ENCODE measurements around the gene ACSS2. TPM values are rescaled to one million over a fixed set of nuclear protein-coding genes. Genes with fewer than 3 reads are reported as not detected.

ACSS2 gene
- total RNA-seq, 1 donor from 2014 or later = 45.9 TPM

DNA sequence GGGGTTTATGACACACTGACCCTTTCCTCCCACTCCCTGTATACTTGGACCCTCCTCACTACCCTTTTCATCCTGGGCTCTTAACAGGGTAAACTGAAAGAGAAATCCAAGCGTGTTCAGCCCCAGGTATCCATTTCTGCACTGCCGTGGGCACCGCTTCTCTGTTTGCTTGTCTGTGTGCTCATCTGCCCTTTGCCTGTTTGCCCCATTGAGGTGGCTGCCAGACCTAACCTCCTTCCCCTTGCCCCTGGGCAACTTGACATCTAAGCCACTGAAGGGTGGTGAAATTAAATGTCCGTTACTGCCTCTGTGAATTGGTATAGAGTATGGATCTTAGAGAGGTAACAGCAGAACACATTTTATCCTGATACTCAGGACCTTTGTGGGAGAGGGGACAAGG, 38.7 kb downstream of the ACSS2 start:
- DNase-seq (ENCODE audit: low read depth) = no peak

DNA sequence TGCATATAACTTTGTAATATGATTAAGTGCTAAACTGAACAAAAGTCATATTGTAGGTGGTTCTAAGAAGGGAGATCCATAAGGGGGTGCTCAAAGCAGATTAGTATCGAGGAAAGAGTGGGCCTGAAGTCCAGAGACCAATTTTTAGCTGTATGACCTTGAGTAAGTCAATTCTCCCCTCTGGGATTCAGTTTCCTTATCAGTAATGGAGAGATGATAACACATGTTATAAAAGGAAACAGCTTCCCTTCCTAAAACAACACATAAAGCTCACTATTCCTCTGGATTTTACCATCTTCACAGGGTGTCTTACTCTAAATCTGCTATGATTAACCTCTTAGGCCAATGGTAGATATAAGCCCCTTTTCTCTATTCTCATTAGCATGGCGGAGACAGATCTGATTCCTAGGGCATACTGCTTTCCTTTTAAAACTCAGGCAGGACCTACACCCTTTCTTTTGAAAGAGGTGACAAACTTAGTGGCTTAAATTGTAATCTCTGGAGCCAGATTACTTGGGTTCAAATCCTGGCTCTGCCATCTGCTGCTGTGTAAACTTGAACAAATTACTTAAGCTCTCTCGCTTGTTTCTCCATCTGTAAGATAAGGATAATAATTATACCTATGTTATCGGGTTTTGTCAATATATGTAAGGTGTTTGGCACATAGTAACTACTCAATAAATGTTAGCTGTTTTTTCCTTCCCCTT, 39.5 kb downstream of the ACSS2 start:
- DNase-seq (ENCODE audit: low read depth) = no peak

DNA sequence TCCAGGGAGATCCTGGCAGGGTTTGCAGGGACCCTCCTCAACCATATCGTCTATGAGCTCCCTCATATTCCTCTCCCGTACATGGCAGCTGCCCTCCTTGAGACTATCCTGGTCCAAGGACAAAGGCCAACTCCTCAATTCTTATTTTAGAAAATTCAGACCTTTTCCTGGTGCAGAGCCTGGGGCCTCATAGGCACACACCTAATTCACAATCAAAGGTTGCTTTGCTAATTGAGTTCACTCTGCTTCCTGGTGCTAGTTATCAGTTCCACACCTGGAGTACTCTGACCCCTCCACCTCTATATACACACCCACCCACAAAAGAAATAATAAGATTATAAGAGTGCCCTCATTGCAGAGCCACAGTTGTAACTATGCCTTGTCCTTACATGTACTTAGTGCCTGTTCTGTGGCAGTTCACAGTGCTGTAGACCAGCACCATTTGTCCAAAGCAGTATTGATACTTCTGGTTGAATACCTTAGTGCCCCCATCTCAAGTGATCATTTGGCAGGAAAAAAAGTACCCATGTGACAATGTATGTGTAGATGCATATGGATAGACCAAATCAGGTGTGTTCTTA, 40.5 kb downstream of the ACSS2 start:
- DNase-seq (ENCODE audit: low read depth) = no peak

DNA sequence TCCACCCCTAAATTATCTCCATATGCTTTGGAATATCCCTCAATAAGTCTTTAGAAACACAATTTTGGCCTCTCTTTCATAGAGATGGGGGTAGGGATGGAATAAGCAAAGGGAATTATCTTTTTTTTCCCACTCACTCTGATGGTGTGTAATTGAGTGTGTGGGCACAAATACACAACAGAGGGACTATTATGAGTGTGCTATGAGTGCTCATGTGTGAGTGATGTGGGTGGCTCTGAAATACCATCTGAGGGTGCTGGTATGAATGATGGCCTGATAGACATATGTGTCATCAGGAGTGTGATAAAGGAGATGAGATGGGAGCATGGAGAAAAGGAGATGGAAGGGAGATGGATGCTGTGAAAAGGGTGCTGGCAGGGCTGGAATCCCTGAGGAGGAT, 43.6 kb downstream of the ACSS2 start:
- DNase-seq (ENCODE audit: low read depth) = no peak

DNA sequence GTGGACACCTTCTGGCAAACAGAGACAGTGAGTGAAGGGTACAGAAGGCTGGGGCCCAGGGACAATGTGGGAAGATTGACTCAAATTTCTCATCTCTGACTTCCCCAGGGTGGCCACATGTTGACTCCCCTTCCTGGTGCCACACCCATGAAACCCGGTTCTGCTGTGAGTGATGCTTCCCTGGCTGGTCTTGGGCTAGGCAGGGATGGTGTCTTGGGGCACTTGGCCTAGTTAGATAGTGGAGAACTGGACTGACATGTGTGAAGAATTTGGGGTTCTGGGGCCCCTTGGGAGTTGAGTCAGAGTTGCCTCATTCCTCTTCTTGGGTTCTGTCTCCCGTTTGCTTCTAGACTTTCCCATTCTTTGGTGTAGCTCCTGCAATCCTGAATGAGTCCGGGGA, 45.0 kb downstream of the ACSS2 start:
- DNase-seq (ENCODE audit: low read depth) = no peak

DNA sequence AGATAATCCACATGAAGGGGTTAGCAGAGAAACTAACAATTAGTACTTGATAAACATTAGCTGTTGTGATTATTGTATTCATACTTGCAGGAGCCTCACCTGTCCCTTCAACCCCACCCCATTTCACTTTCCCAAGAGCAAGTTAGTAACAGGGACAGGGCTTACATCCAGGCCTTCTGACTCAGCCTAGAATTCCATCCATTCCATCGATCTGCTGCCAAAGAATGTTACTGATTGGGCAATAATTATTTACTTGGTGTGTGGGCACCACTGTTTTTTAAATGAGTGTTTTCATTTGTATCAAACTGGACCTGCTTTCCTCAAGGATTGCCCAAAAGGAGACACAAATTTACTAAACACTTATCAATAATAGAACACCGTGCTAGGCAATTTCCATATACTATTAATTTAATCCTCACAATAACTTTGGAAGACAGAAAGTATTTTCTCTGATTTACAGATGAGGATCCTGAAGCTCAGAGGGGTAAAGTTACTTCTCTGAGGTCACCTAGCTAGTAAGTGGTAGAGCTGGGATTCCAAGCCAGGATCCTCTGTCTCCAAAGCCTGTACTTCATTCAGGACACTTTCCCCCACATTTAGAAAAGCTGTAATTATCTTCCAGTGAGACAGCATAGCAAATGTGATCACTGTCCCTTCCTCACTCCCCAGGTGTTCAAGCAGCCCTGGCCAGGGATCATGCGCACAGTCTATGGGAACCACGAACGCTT, 46.4 kb downstream of the ACSS2 start:
- peak; percentile 96 for DNase-seq (ENCODE audit: low read depth)

DNA sequence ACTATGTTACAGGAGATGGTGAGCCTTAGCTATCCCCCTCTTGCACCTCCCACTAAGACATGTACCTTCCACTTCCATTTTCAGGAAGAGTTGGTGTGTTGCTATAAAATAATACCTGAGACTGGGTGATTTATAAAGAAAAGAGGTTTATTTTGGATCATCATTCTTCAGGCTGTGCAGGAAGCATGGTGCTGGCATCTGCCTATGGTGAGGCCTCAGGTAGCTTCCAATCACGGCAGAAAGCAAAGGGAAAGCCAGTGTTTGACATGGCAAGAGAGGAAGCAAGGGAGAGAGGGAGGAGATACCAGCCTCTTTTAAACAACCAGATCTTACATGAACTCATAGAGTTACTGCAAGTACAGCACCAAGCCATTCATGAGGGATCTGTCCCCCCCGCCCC, 47.0 kb downstream of the ACSS2 start:
- no peak for DNase-seq (ENCODE audit: low read depth)

DNA sequence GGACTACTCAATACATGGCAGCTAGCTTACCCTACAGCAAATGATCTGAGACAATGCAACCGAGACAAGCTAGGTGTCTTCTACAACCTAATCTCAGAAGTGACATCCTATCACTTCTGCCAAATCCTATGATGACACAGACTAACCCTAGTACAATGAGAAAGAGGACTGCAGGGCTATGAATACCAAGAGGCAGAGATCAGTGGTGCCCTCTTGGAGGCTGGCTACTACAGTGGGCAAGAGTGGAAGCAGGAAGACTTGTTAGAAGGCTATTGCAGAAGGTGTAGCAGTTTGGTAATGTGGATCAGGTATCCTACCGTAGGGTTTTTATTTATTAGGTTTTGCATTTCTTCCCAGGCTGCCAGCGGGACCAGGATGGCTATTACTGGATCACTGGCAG, 48.9 kb downstream of the ACSS2 start:
- DNase-seq (ENCODE audit: low read depth) = no peak

DNA sequence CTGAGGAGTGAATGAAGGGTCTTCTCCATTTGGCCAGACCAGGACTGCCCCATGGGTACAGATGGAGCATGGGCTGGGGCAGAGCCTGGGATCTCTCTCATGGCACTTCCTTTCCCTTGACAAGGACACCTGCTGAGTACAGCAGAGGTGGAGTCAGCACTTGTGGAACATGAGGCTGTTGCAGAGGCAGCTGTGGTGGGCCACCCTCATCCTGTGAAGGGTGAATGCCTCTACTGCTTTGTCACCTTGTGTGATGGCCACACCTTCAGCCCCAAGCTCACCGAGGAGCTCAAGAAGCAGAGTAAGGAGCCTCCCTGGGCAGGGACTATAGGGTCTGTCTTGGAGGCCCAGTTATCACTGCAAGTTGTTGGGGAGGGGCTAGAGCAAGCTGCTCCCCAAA, 49.6 kb downstream of the ACSS2 start:
- no peak for DNase-seq (ENCODE audit: low read depth)

DNA sequence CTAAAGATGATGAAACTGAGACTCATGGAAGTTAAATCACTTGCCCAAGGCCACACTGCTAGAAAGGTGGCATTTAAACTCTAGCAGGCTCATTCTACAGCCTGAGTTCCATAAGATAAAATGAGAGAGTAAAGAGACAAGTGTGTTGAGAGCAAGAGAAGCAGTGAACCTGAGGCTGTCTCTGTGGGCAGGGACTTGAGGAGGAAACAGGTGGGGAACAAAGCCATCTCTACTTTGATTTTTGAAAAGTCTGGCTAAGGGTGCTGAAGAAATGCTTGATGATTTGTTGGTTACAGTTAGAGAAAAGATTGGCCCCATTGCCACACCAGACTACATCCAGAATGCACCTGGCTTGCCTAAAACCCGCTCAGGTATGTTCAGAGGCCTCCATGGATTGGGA, 50.2 kb downstream of the ACSS2 start:
- DNase-seq (ENCODE audit: low read depth) = no peak

DNA sequence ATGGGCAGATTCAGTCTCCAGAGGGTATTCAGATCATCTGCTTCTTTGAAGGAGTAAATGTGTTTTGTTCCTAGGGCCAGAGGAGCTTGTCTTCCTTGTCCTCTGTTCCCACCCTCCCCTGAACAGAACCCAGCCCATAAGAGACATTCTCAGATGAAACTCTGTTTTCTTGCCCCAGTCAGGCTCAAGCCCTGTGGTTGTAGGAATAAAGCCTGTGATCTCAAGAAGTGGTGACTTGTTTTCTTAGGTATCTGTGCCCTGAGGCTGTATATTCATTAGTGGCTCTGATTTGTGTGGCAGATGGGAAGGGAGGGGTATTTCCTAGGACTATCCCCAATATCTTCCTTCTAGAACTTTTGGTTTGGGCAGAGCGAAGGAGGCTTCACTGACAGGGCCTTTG, 51.3 kb downstream of the ACSS2 start:
- peak; percentile 77 for DNase-seq (ENCODE audit: low read depth)

DNA sequence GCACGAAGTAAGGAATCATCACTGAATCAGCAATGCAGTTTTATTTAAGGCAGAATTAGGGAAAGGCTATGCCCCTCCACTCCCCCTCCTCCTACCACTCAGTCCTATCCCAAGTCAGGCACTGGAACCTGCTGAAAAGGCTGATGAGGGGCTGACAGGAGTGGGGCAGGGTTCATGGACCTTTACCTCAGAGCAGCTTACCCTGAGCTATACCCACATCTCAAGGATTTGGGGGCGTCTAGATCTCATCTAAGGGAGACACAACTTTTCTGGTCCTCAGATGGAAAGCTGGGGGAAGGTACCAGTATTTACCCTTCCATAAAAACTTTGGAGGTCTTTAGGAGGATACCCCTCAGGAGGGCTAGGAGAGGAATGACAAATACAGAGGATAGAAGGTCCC, 52.0 kb downstream of the ACSS2 start:
- DNase-seq (ENCODE audit: low read depth) = no peak

DNA sequence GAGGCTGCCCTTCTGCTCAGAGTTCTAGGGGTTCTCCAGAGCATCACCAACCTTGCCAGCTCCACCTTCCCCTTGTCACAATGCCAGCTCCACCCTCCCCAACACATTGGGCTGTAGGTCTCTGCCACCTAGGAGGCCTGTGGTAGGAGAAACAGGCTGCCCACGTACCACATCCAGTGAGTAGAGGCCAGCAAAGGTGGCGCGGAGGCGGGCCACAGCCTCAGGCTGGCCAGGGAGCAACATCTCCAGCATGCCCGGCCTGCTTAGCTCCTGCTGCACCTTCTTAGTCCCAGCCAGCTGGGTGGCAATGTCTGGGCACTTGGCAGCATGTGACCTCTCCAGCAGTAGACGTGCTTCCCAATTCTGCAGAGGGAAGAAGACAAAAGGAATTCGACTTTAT, 55.4 kb downstream of the ACSS2 start:
- no peak for DNase-seq (ENCODE audit: low read depth)

DNA sequence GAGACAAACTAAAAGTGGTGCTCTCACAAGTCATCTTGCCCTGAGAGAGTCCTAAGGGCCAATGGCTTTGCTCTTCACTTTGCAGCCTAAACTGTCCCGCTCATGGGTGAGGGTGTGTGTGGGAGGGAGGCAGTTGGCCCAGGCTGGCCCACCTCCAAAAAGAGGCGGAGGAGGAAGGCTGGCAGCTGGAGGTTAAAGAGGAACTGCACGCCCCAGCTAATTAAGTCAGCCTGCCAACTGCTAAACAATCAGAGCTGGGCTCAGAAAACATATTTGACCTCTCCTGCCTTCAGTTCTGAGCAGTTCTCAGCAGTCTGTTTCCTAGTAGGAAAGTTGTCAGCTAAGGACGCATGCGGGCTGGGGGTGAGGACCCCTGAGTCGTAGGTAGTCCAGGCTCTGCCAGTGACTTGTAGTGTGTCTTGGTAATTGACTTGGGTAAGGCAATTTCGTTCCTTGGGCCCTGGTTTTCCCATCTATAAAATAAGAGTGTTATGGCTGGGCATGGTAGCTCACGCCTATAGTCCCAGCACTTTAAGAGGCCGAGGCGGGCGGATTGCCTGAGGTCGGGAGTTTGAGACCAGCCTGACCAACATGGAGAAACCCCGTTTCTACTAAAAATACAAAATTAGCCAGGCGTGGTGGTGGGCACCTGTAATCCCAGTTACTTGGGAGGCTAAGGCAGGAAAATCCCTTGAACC, 62.2 kb downstream of the ACSS2 start:
- no peak for DNase-seq (ENCODE audit: low read depth)

DNA sequence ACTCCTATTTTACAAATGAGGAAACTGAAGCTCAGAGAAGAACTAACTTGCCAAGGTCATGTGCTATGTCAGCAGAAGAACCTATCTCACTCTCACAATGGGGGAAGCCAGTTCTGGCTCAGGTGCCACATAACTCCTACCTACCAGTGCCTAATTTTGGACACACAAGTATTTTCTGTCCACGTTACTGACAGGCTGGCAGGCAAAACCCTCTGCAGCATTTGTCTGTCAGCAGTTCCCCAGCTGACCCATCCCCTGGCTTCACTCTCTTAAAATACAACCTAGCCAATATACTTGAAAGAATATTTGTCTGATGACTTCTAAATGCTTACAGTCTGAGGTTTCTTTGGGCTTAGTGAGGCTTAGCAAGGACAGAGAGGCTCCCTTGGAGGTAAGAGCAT, 63.7 kb downstream of the ACSS2 start:
- DNase-seq (ENCODE audit: low read depth) = peak; percentile 78

DNA sequence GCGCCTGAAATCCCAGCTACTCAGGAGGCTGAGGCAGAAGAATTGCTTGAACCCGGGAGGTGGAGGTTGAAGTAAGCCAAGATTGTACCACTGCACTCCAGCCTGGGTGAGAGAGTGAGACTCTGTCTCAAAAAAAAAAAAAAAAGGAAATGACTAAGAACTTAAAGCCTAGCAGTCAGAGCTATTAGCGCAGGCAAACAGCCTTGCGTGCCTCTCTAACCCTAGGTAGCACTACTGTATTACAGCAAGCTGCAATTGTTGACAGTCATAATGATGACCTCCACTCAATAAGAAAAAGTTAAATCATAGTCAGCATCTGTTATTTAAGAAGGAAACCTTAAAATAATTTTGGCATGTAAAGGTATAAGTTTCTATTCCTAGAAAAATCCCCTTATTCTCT, 64.8 kb downstream of the ACSS2 start:
- DNase-seq (ENCODE audit: low read depth) = no peak

DNA sequence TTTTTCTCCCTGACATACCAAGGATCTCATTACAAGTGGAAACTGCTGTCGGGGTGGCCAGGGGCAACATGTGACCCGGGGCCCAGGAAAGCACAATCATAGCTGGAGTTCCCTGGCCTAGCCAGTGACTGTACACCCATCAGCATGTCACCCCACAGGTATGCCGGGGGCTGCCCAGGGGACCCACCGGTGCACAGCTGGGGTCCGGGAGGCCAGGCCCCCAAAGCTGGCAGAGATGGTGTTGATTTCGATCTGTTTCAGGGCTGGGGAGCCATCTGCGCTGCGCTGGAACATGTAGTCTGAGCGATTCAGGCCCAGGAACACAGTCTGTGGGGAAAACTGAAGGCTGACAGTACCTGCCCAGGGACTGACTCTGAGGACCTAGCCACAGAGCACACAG, 65.9 kb downstream of the ACSS2 start:
- no peak for DNase-seq (ENCODE audit: low read depth)

DNA sequence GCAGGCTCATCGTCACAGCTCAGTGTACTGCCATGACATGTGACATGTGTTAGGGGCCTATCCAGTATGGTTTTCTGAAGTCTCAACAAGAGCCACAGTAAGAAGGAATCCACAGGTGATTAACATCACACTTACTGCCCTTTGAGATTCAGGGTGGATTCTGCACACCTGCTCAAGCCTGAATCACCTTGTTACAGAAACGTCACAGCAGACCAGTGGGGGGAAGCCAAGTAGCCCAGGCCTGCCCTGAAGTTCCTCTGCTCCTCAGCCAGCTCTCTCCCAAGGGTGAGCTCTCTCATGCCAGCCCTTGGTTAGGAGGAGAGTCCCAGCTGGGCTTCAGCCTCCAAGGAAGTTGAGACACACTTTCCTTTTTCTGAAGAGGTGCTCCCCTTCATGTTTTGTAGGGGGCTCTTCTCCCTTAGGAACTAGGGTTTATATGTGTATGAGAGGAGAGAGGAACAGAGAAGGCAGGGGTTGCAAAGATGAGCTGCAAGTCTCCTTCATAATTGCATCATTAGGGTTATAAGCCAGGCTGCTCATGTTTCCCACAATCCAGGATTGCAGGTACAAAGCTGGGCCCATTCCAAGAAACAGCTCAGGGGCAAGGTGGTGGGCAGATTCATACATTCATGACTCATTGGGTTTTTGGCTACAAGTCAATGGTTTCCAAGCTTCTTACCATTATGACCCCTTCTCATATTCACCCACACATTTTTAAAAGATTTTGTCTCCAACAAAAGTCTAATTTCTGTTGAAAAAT, 67.6 kb downstream of the ACSS2 start:
- peak; percentile 90 for DNase-seq (ENCODE audit: low read depth)

DNA sequence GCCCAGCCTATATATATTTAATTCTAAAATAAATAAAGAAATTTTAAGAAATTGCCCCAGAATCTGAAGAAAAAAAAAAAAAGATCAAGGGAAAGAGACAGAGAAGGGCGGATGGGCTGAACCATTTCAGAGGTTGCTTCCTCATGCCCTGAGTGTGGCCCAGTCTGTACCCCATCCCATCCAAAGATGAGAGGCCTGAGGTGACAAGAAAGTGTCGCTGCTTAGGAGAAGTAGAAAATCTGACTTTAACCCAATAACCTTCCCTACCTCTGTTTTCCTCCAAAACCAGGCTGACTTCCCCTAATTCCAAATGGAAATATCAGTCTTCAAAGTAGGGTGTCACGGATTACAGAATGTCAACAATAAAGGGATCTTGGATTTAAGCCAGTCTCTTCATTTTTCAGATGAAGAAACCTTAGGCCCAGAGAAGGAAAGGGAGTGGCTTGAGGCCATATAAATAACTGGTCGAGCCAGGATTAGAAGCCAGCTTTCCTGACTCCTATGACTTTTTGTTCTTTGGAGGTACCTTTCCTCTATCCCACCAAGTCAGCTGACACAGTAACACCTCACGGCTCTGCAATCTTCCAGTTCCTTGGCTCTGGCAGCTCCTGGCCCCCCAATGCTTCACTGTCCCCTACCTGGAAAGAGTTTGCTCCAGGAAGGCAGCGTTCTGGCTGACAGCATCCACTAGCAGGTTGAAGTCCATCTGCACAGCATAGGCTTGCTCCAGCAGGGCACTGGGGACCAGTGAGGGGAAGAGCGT, 69.1 kb downstream of the ACSS2 start:
- DNase-seq (ENCODE audit: low read depth) = no peak

DNA sequence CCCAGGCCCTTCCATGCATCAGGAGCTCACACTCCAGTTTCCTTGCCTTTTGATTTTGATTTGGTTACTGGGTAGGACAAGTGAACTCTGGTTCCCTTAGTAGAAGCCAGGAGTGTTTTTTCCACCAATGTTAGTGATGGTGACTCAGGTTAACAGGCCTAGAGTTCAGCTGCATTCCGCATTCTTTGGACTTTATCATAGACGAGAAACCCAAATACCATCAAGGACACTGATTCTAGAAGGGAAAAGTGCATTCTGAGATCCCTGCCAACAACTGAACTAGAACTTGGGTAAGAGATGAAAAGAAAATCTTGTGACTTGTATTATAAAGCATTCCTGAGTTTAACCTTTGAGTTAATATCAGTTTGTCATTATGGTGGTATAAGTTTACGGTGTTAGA, 70.2 kb downstream of the ACSS2 start:
- peak; percentile 93 for DNase-seq (ENCODE audit: low read depth)

DNA sequence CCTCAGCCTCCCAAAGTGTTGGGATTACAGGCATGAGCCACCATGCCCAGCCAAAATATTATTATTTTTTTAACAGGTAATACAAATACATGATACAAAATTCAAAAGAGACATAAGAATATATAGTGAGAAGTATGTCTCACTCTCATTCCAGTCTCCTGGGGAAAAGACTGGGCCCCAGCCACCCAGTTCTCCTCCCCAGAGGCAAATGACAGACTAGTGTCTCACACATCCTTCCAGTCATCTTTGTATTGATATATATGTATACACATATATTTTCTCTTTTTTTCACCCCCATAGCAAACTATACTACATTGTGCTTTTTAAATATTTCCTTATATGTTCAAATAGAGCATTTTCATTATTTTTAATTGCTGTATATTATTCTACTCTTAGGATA, 70.9 kb downstream of the ACSS2 start:
- no peak for DNase-seq (ENCODE audit: low read depth)

Measured in renal cortical epithelial cell (primary cell).